ENCODE data around the gene MS4A6E.

MS4A6E gene

GRCh38 chr11:60343094-60343704, 16.1 kb downstream of the MS4A6E start:
- peak; percentile 82 for TF ChIP-seq CTCF (IDR thresholded peaks at IDR 0.05)

- TF ChIP-seq CTCF (IDR thresholded peaks at IDR 0.05), result no peak
These were observed 17.1 kb downstream of the MS4A6E start for GRCh38 chr11:60344146-60344545.

GRCh38 chr11:60345489-60345888, 18.4 kb downstream of the MS4A6E start:
- peak; percentile 39 for TF ChIP-seq CTCF (IDR thresholded peaks at IDR 0.05)

- TF ChIP-seq CTCF (IDR thresholded peaks at IDR 0.05), result no peak
These were observed 20.2 kb downstream of the MS4A6E start for GRCh38 chr11:60347084-60347797.

- no peak for TF ChIP-seq CTCF (IDR thresholded peaks at IDR 0.05)
These were observed 21.1 kb downstream of the MS4A6E start for GRCh38 chr11:60348116-60348515.

GRCh38 chr11:60349990-60350389, 22.9 kb downstream of the MS4A6E start:
- TF ChIP-seq CTCF (IDR thresholded peaks at IDR 0.05), result no peak

GRCh38 chr11:60357771-60358170, 30.7 kb downstream of the MS4A6E start:
- TF ChIP-seq CTCF (IDR thresholded peaks at IDR 0.05), result no peak
